ENCODE data around the gene HMOX1.
A peak's percentile ranks its signal among the peaks of the same experiment; 100 is the strongest.
"Not testable (repeated sequence)": the region's sequence is repeated elsewhere in the genome, so short reads cannot be mapped to it uniquely, and the experiment has no call there.

The HMOX1 gene

GRCh38 chr22:35381424-35382009 is 621 bp downstream of the HMOX1 start:
- no peak for DNase-seq

- DNase-seq: no peak
Observed at GRCh38 chr22:35383679-35384071, 2.8 kb downstream of the HMOX1 start.

- DNase-seq: no peak
Observed at GRCh38 chr22:35384527-35384926, 3.6 kb downstream of the HMOX1 start.

GRCh38 chr22:35384975-35385588 is 4.2 kb downstream of the HMOX1 start:
- DNase-seq: no peak

GRCh38 chr22:35386670-35387288 is 5.9 kb downstream of the HMOX1 start:
- DNase-seq: no peak

GRCh38 chr22:35390933-35391332 is 10.0 kb downstream of the HMOX1 start:
- DNase-seq: no peak

GRCh38 chr22:35392357-35392756 is 11.5 kb downstream of the HMOX1 start:
- DNase-seq: no peak

- no peak for DNase-seq
Observed at GRCh38 chr22:35393116-35394010, 12.5 kb downstream of the HMOX1 start.

- no peak for DNase-seq
Observed at GRCh38 chr22:35394011-35394312, 13.1 kb downstream of the HMOX1 start.

GRCh38 chr22:35394810-35395563 is 14.1 kb downstream of the HMOX1 start:
- DNase-seq: no peak

GRCh38 chr22:35396622-35397021 is 15.7 kb downstream of the HMOX1 start:
- DNase-seq: not testable (repeated sequence)

GRCh38 chr22:35397095-35397904 is 16.4 kb downstream of the HMOX1 start:
- no peak for DNase-seq

- DNase-seq: no peak
Observed at GRCh38 chr22:35398591-35398973, 17.7 kb downstream of the HMOX1 start.

- peak; percentile 20 for DNase-seq
Observed at GRCh38 chr22:35399114-35399677, 18.3 kb downstream of the HMOX1 start.

GRCh38 chr22:35399678-35400500 is 19.0 kb downstream of the HMOX1 start, which contains the start of gene MCM5:
MCM5 (plus strand) TSS chr22:35400140; CDS start chr22:35400439, 299 bp downstream.
- DNase-seq: peak; percentile 94

GRCh38 chr22:35400501-35400790 is 19.6 kb downstream of the HMOX1 start:
- peak; percentile 30 for DNase-seq

- DNase-seq: no peak
Observed at GRCh38 chr22:35401863-35402262, 21.0 kb downstream of the HMOX1 start.

- DNase-seq: no peak
Observed at GRCh38 chr22:35403356-35403755, 22.5 kb downstream of the HMOX1 start.

GRCh38 chr22:35404176-35404575 is 23.3 kb downstream of the HMOX1 start:
- DNase-seq: no peak

GRCh38 chr22:35406443-35406842 is 25.5 kb downstream of the HMOX1 start:
- no peak for DNase-seq

- no peak for DNase-seq
Observed at GRCh38 chr22:35407362-35407761, 26.5 kb downstream of the HMOX1 start.
